DND-41 (cell line): Measurements from ENCODE around the gene MRM2.

Experiments
- CTCF ChIP-seq: IDR thresholded peaks from 2 replicates; pipeline ENCODE4 v1.5.1; 2012; ENCODE audit warnings: borderline replicate concordance, low read length, moderate library complexity, mild to moderate bottlenecking; ENCODE audit not compliant: poor library complexity, severe bottlenecking; ENCODE audit errors: extremely low read depth
- EZH2 ChIP-seq: IDR thresholded peaks from 3 replicates; pipeline ENCODE4 v1.6.1; 2012; ENCODE audit warnings: borderline replicate concordance, low read depth, mild to moderate bottlenecking, moderate library complexity, low read length, inconsistent platforms; ENCODE audit not compliant: severe bottlenecking

GRCh38 chr7:2275101-2275500 lies 33.1 kb upstream of the MRM2 start:
- TF ChIP-seq CTCF (no peak), EZH2 (no peak)
